GM18861 (cell line): ENCODE results near the gene MAVS.
A peak's percentile ranks its signal among the peaks of the same experiment; 100 is the strongest.

Source experiments
- ATAC-seq: cut with Tn5 transposase; IDR thresholded peaks from one replicate; pipeline ENCODE4 v1.9.1; 2021; ENCODE audit not compliant: unreplicated experiment

Gene MAVS

GRCh38 chr20:3847429-3847940 is 851 bp downstream of the MAVS start:
- no peak for ATAC-seq

GRCh38 chr20:3848565-3848964 is 1.9 kb downstream of the MAVS start:
- ATAC-seq, result no peak

- ATAC-seq, result no peak
These were observed 7.8 kb downstream of the MAVS start for GRCh38 chr20:3854462-3854871.

- ATAC-seq, result no peak
These were observed 10.8 kb downstream of the MAVS start for GRCh38 chr20:3857405-3857804.

- ATAC-seq, result no peak
These were observed 12.1 kb downstream of the MAVS start for GRCh38 chr20:3858689-3859088.

- no peak for ATAC-seq
These were observed 14.6 kb downstream of the MAVS start for GRCh38 chr20:3861191-3861590.

- ATAC-seq, result no peak
These were observed 15.7 kb downstream of the MAVS start for GRCh38 chr20:3862333-3862732.

GRCh38 chr20:3863317-3863716 is 16.7 kb downstream of the MAVS start:
- ATAC-seq, result peak; percentile 40

- no peak for ATAC-seq
These were observed 17.9 kb downstream of the MAVS start for GRCh38 chr20:3864518-3864917.

GRCh38 chr20:3865152-3865886 is 18.7 kb downstream of the MAVS start:
- ATAC-seq, result no peak

GRCh38 chr20:3865887-3866407 is 19.3 kb downstream of the MAVS start:
- no peak for ATAC-seq

GRCh38 chr20:3866464-3866863 is 19.8 kb downstream of the MAVS start:
- no peak for ATAC-seq

- no peak for ATAC-seq
These were observed 21.2 kb downstream of the MAVS start for GRCh38 chr20:3867802-3868201.

- no peak for ATAC-seq
These were observed 23.4 kb downstream of the MAVS start for GRCh38 chr20:3869839-3870634.

- no peak for ATAC-seq
These were observed 25.1 kb downstream of the MAVS start for GRCh38 chr20:3871550-3872265.

- ATAC-seq, result no peak
These were observed 26.9 kb downstream of the MAVS start for GRCh38 chr20:3873507-3873906.

GRCh38 chr20:3874194-3874844 is 27.7 kb downstream of the MAVS start:
- ATAC-seq, result no peak

GRCh38 chr20:3875378-3875974 is 28.8 kb downstream of the MAVS start:
- ATAC-seq, result no peak

GRCh38 chr20:3876000-3876399 is 29.4 kb downstream of the MAVS start:
- ATAC-seq, result no peak

GRCh38 chr20:3876676-3877075 is 30.0 kb downstream of the MAVS start:
- no peak for ATAC-seq
